T-cell (primary cell): Measurements from ENCODE around the gene SLC25A11. TPM values are rescaled to one million over a fixed set of nuclear protein-coding genes. Genes with fewer than 3 reads are reported as not detected.

ENCODE experiments used
- ATAC-seq, 4 experiments: fragments of 200-7000 bp in 3 of 4; fragments of 150-1000 bp in 1 of 4; cut with Tn5 transposase; replicated peaks in 1 of 4; 1 replicate in 3 of 4; 2 replicates in 1 of 4; pipeline ENCODE4 v1.10.0; 2021; ENCODE audit warnings: moderate library complexity in 3 of 4, mild to moderate bottlenecking in 2 of 4, moderate number of reproducible peaks in 1 of 4
- CTCF ChIA-PET, 2 donors: fragments of 300-600 bp; sonication (Branson Sonifier 250); formaldehyde crosslinking; loops; one replicate each; lab custom pipeline; 2022; ENCODE audit warnings: antibody characterized with exemption in 2 of 2; lab: Charles Lee
- POLR2A ChIA-PET, 2 donors: fragments of 300-600 bp; sonication (Branson Sonifier 250); formaldehyde crosslinking; loops; one replicate each; lab custom pipeline; 2022; ENCODE audit warnings: antibody characterized with exemption in 2 of 2; lab: Charles Lee
- DNase-seq, 35 experiments: peaks; one replicate each; pipeline versions ENCODE4 v3.0.0 to v3.0.0-alpha.2; 2013 to 2023
- H3K27ac ChIP-seq: one replicate; pipeline ENCODE4 v1.5.1; 2013; ENCODE audit warnings: low read length
- H3K27me3 ChIP-seq, 2 experiments: replicated peaks in 1 of 2; 1 replicate in 1 of 2; 2 replicates in 1 of 2; pipeline versions ENCODE4 v1.6.1 to v1.7.0; 2013; ENCODE audit warnings: low read length in 1 of 2, mixed read lengths in 1 of 2; ENCODE audit not compliant: control insufficient read depth in 2 of 2, insufficient read depth in 2 of 2; ENCODE audit errors: extremely low read depth in 1 of 2
- H3K36me3 ChIP-seq, 2 donors: 1 replicate in 1 of 2; 2 replicates in 1 of 2; pipeline versions ENCODE4 v1.6.1 to v1.7.0; 2013; ENCODE audit warnings: low read length in 1 of 2; ENCODE audit not compliant: control insufficient read depth in 2 of 2, insufficient read depth in 1 of 2; ENCODE audit errors: extremely low read depth in 1 of 2
- H3K4me1 ChIP-seq, 2 experiments: 1 replicate in 1 of 2; 2 replicates in 1 of 2; pipeline versions ENCODE4 v1.6.1 to v1.7.0; 2013; ENCODE audit warnings: low read length in 2 of 2, mixed read lengths in 1 of 2; ENCODE audit not compliant: insufficient read depth in 2 of 2, control insufficient read depth in 1 of 2; ENCODE audit errors: extremely low read depth in 1 of 2
- H3K4me3 ChIP-seq, 2 donors: 1 replicate in 1 of 2; 2 replicates in 1 of 2; pipeline versions ENCODE4 v1.5.1 to v1.7.0; 2013; ENCODE audit warnings: mild to moderate bottlenecking in 2 of 2, low read length in 1 of 2, moderate library complexity in 1 of 2; ENCODE audit not compliant: control insufficient read depth in 1 of 2; ENCODE audit errors: extremely low read depth in 1 of 2
- H3K9me3 ChIP-seq: 2 replicates; pipeline ENCODE4 v1.7.0; 2013
- H3K27ac Mint-ChIP-seq, 2 donors: one replicate each; pipeline ENCODE4 v1.8.0; 2020 to 2021; ENCODE audit warnings: mild to moderate bottlenecking in 2 of 2, mixed read lengths in 2 of 2
- H3K27me3 Mint-ChIP-seq, 2 donors: one replicate each; pipeline ENCODE4 v1.8.0; 2021 to 2022; ENCODE audit warnings: mixed read lengths in 2 of 2
- H3K36me3 Mint-ChIP-seq: one replicate; pipeline ENCODE4 v1.8.0; 2021; ENCODE audit warnings: mixed read lengths
- H3K4me1 Mint-ChIP-seq, 3 donors: one replicate each; pipeline ENCODE4 v1.8.0; 2020 to 2022; ENCODE audit warnings: mixed read lengths in 3 of 3, mild to moderate bottlenecking in 1 of 3
- H3K4me3 Mint-ChIP-seq, 3 donors: one replicate each; pipeline ENCODE4 v1.8.0; 2020 to 2022; ENCODE audit warnings: mild to moderate bottlenecking in 3 of 3, mixed read lengths in 3 of 3, moderate library complexity in 3 of 3
- H3K9me3 Mint-ChIP-seq, 3 donors: one replicate each; pipeline ENCODE4 v1.8.0; 2020 to 2022; ENCODE audit warnings: mixed read lengths in 3 of 3
- WGBS: methylation state at CpG from one replicate; pipeline ENCODE4 v1.1.5; 2013; ENCODE audit warnings: missing lambda C conversion rate; ENCODE audit not compliant: insufficient coverage; 5-methylcytosine and 5-hydroxymethylcytosine counted together
- total RNA-seq, 35 experiments: library from RNA in 6 of 35; stranded (reverse) in 6 of 35; fragments of 120-200 nt in 1 of 35; gene quantifications; one replicate each; pipeline versions ENCODE4 v1.2.1 to v1.2.4 and lab custom pipeline; 2013 to 2026

Gene SLC25A11
- total RNA-seq, 5 donors from 2014 or later (not counting 1 experiment from before 2014, with no cell fraction given): 30.9 to 51.6 (median 47.0) TPM

- Mint-ChIP-seq H3K27ac (no peak within 1 kb of the TSS), H3K4me1 (peaks cover 14 to 32% (median 23%) of the 10 kb centered on the region in 3 donors), H3K9me3 (no peaks in the 10 kb centered on the region), H3K36me3 (peaks cover 19% of the 10 kb centered on the region), H3K27me3 (no peaks in the 10 kb centered on the region), H3K4me3 (no peak within 1 kb of the TSS)
- ATAC-seq (peak; percentile 67 to 76 (median 67)), DNase-seq (peak; percentile 80 to 98 (median 90))
- ChIA-PET POLR2A (interaction anchor here (0.5 to 1.9 kb wide), 8 partner anchors 16 to 314 kb away, joined by 3 to 8 read pairs (median 4); partner anchors contain the start of genes C17orf107 (in 1 of the 2), CAMTA2 (in 1 of the 2), RNF167 (in 1 of the 2) and SLC25A11 (in 1 of the 2)), CTCF (interaction anchor here in 1 of 2 donors (0.5 to 1.8 kb wide), 17 partner anchors 10 to 824 kb away, joined by 3 to 19 read pairs (median 4); partner anchors contain the start of genes ARRB2, C17orf107, CAMTA2 and CHRNE)
- no peaks in the 10 kb centered on the region for H3K27me3 ChIP-seq
- WGBS: under 1% methylated on average over 53 of the region's 66 CpGs
- peak within 1 kb of the TSS; percentile 74 to 81 for H3K4me3 ChIP-seq
- H3K36me3 ChIP-seq: peaks cover 0 to 20% of the 10 kb centered on the region in 2 donors
- peaks cover 5 to 36% of the 10 kb centered on the region in 2 experiments for H3K4me1 ChIP-seq
- peak within 1 kb of the TSS; percentile 70 for H3K27ac ChIP-seq
- no peaks in the 10 kb centered on the region for H3K9me3 ChIP-seq
Measured at GRCh38 chr17:4967539-4968485, 28.0 kb upstream of the SLC25A11 start, which contains the start of gene SPAG7. Gene SPAG7, minus strand, starts transcription at chr17:4967817. Its CDS starts 13 bp downstream, at chr17:4967804.

GRCh38 chr17:4966844-4967538, 27.1 kb upstream of the SLC25A11 start:
- Mint-ChIP-seq H3K4me1 (peaks cover 14 to 32% (median 23%) of the 10 kb centered on the region in 3 donors), H3K27ac (no peak overlapping the region), H3K9me3 (no peaks in the 10 kb centered on the region), H3K4me3 (no peak overlapping the region), H3K36me3 (peaks cover 19% of the 10 kb centered on the region), H3K27me3 (no peaks in the 10 kb centered on the region)
- H3K36me3 ChIP-seq: peaks cover 0 to 12% of the 10 kb centered on the region in 2 donors
- WGBS: under 1% methylated on average over 31 of the region's 42 CpGs
- peaks cover 5 to 36% of the 10 kb centered on the region in 2 experiments for H3K4me1 ChIP-seq
- CTCF ChIA-PET: interaction anchor here in 1 of 2 donors (0.5 to 1.8 kb wide), 18 partner anchors 9 to 823 kb away, joined by 3 to 19 read pairs (median 4); partner anchors contain the start of genes C17orf107, CAMTA2, CHRNE and GP1BA
- H3K4me3 ChIP-seq: peak overlapping the region; percentile 74 to 81
- H3K27me3 ChIP-seq: no peaks in the 10 kb centered on the region
- H3K27ac ChIP-seq: peak overlapping the region; percentile 70
- no peaks in the 10 kb centered on the region for H3K9me3 ChIP-seq
- DNase-seq: peak in 33 of 35 experiments; percentile 83 to 97 (median 88)
- POLR2A ChIA-PET: interaction anchor here (0.5 to 1.9 kb wide), 10 partner anchors 15 to 91 kb away, joined by 3 to 8 read pairs (median 4); partner anchors contain the start of genes C17orf107 (in 1 of the 2), CAMTA2 (in 1 of the 2), RNF167 (in 1 of the 2) and SLC25A11 (in 1 of the 2)
- ATAC-seq: peak; percentile 85 to 87 (median 86)

DNA sequence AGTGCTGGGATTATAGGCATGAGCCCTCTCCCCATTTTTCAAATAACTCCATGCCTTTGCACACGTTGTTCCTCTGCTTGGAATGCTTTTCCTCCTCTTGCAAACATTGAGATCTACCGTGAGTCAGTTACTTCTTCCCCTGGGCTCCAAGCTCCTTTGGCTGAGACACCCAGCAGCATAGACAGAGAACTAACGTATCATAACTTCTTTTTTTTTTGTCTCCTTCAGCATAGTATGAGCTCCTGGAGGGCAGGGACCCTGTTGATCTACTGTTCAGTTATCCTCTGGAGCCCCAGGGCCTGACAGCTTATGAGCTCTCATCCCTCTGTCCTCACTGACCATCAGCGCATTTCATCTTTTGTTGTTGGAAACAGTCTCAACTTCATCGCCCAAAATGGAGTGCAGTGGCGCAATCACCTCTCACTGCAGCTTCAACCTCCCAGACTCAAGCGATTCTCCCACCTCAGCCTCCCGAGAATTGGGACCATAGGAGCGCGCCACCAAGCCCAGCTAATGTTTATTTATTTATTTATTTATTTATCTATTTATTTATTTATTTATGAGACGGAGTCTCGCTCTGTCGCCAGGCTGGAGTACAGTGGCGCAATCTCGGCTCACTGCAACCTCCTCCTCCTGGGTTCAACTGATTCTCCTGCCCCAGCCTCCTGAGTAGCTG, 25.6 kb upstream of the SLC25A11 start:
- H3K27ac Mint-ChIP-seq: peak overlapping the region in 1 of 2 donors; percentile 7
- no peak for ATAC-seq

GRCh38 chr17:4960279-4960922, 20.6 kb upstream of the SLC25A11 start:
- H3K4me1 Mint-ChIP-seq: peaks cover 9 to 16% (median 13%) of the 10 kb centered on the region in 3 donors
- Histone ChIP-seq H3K4me1 (peaks cover 0 to 2% of the 10 kb centered on the region in 2 experiments), H3K36me3 (peaks cover 7 to 21% of the 10 kb centered on the region in 2 donors), H3K27me3 (no peaks in the 10 kb centered on the region), H3K27ac (no peak overlapping the region), H3K4me3 (no peak overlapping the region), H3K9me3 (no peaks in the 10 kb centered on the region)
- POLR2A ChIA-PET: no interaction called here
- H3K27ac Mint-ChIP-seq: no peak overlapping the region
- H3K9me3 Mint-ChIP-seq: no peaks in the 10 kb centered on the region
- ATAC-seq (no peak), DNase-seq (no peak)
- CTCF ChIA-PET: interaction anchor here in 1 of 2 donors (0.7 kb wide), 1 partner anchor 84 kb away, joined by 6 read pairs; no protein-coding TSS in a partner anchor
- H3K36me3 Mint-ChIP-seq: peaks cover 12% of the 10 kb centered on the region
- WGBS: 95% methylated on average over 4 of the region's 9 CpGs
- no peaks in the 10 kb centered on the region for H3K27me3 Mint-ChIP-seq
- no peak overlapping the region for H3K4me3 Mint-ChIP-seq

More for the DNA sequence above, 25.6 kb upstream of the SLC25A11 start:
- no peak for DNase-seq
- Histone ChIP-seq H3K4me3 (no peak overlapping the region), H3K36me3 (peaks cover 0 to 12% of the 10 kb centered on the region in 2 donors), H3K9me3 (no peaks in the 10 kb centered on the region), H3K27ac (no peak overlapping the region), H3K4me1 (peaks cover 5 to 36% of the 10 kb centered on the region in 2 experiments), H3K27me3 (no peaks in the 10 kb centered on the region)
- ChIA-PET POLR2A (no interaction called here), CTCF (interaction anchor here in 1 of 2 donors (1.4 to 1.7 kb wide), 2 partner anchors 15 to 20 kb away, joined by 4 read pairs; no protein-coding TSS in a partner anchor)
- peaks cover 14 to 28% (median 17%) of the 10 kb centered on the region in 3 donors for H3K4me1 Mint-ChIP-seq
- H3K9me3 Mint-ChIP-seq: no peaks in the 10 kb centered on the region
- H3K36me3 Mint-ChIP-seq: peaks cover 18% of the 10 kb centered on the region
- WGBS: 95% methylated on average over 3 of the region's 15 CpGs
- no peaks in the 10 kb centered on the region for H3K27me3 Mint-ChIP-seq
- H3K4me3 Mint-ChIP-seq: peak overlapping the region in 1 of 3 donors; percentile 4

DNA sequence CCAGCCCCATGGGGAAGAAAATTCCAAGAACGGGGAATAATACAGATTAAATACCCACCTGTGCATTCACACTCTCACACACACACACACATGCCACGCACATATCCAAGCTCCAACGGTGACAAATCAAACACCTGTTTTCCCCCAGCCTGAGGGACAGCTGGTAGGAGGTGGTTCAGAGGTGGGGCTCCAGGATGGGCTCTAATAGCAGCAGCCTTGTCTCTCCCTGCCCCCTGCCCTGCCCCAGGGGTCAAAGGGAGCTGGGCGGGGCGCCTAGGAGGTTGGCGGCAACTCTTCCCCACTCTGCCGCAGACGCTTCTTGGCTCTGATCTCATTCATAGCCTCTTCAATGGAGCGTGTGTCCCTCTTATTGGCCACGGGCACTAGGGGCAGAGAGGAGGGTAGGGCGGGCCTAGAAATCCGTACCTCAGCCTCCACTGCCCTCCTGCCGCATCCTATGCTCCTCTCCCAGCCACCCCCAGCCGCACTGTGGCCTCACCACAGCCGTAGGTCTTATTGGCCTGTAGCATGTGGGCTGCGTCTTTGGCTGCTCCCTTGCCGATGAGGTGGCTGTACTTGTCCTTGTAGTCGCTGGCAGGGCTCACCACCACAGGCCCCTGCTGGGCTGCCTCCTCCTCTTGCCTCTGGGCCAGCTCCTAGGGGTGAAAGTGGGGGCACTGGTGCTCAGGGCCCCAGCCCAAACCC, 19.6 kb upstream of the SLC25A11 start:
- H3K9me3 ChIP-seq: no peaks in the 10 kb centered on the region
- WGBS: 88% methylated on average over 4 of the region's 18 CpGs
- no peak overlapping the region for H3K27ac Mint-ChIP-seq
- H3K9me3 Mint-ChIP-seq: no peaks in the 10 kb centered on the region
- peaks cover 9% of the 10 kb centered on the region for H3K36me3 Mint-ChIP-seq
- no peak overlapping the region for H3K27ac ChIP-seq
- no peak for DNase-seq
- H3K4me3 ChIP-seq: no peak overlapping the region
- ATAC-seq: no peak
- no peak overlapping the region for H3K4me3 Mint-ChIP-seq
- H3K27me3 Mint-ChIP-seq: no peaks in the 10 kb centered on the region
- CTCF ChIA-PET: no interaction called here
- H3K36me3 ChIP-seq: peaks cover 7 to 21% of the 10 kb centered on the region in 2 donors
- POLR2A ChIA-PET: interaction anchor here in 1 of 2 donors (0.6 kb wide), 1 partner anchor 1945 kb away, joined by 3 read pairs; no protein-coding TSS in a partner anchor
- no peaks in the 10 kb centered on the region for H3K27me3 ChIP-seq
- H3K4me1 Mint-ChIP-seq: peaks cover 8 to 12% (median 9%) of the 10 kb centered on the region in 3 donors
- peaks cover 0 to 2% of the 10 kb centered on the region in 2 experiments for H3K4me1 ChIP-seq
